ENCODE data around the gene ZNF426. TPM values are rescaled to one million over a fixed set of nuclear protein-coding genes. Genes with fewer than 3 reads are reported as not detected.

Gene ZNF426
- total RNA-seq, 1 donor from 2014 or later, result 24.7 TPM

GRCh38 chr19:9498183-9498902, 40.1 kb downstream of the ZNF426 start, which contains the start of gene ZNF560:
Gene ZNF560, minus strand, starts transcription at chr19:9498616. Its CDS starts 23,303 bp downstream, at chr19:9475313.
- no peak for DNase-seq (ENCODE audit: low spot score)

GRCh38 chr19:9494096-9494495, 44.3 kb downstream of the ZNF426 start:
- no peak for DNase-seq (ENCODE audit: low spot score)

GRCh38 chr19:9487016-9487415, 51.4 kb downstream of the ZNF426 start:
- no peak for DNase-seq (ENCODE audit: low spot score)

- DNase-seq (ENCODE audit: low spot score), result no peak
These were observed 53.3 kb downstream of the ZNF426 start for GRCh38 chr19:9485140-9485539.

GRCh38 chr19:9474975-9475374, 63.5 kb downstream of the ZNF426 start:
- DNase-seq (ENCODE audit: low spot score), result no peak

Other genes with a start within 250 kb of the ZNF426 start
- 6.3 TPM for gene ZNF699, start 228.8 kb downstream of the ZNF426 start, total RNA-seq
- 19.9 TPM for gene ZNF559, start 214.5 kb downstream of the ZNF426 start, total RNA-seq
- 3.4 TPM for gene ZNF177, start 175.6 kb downstream of the ZNF426 start, total RNA-seq
- gene ZNF266, start 103.1 kb downstream of the ZNF426 start, total RNA-seq, result 23.0 TPM
- gene ZNF560, start 40.0 kb downstream of the ZNF426 start, total RNA-seq, result not detected
- 24.3 TPM for gene ZNF121, start 45.9 kb upstream of the ZNF426 start, total RNA-seq
- gene ZNF561, start 82.6 kb upstream of the ZNF426 start, total RNA-seq, result 54.2 TPM
- gene ZNF562, start 136.5 kb upstream of the ZNF426 start, total RNA-seq, result 34.5 TPM
- 25.0 TPM for gene ZNF846, start 230.1 kb upstream of the ZNF426 start, total RNA-seq